Endothelial cell of umbilical vein (primary cell): ENCODE data around the gene PIGZ. TPM values are rescaled to one million over a fixed set of nuclear protein-coding genes. Genes with fewer than 3 reads are reported as not detected.
A peak's percentile ranks its signal among the peaks of the same experiment; 100 is the strongest.

ENCODE experiments used
- BruUV-seq: library from RNA; stranded (reverse); fragments of 400-500 nt; replicated peaks from 2 replicates; lab custom pipeline; 2021; lab: Mats Ljungman, UMichigan
- CTCF ChIA-PET: fragments of 300-600, 350-600 bp; sonication (Branson Sonifier 250); formaldehyde crosslinking; loops from one replicate; lab custom pipeline; 2021; ENCODE audit warnings: antibody characterized with exemption, inconsistent platforms; lab: Charles Lee
- POLR2A ChIA-PET: fragments of 300-600, 350-600 bp; sonication (Branson Sonifier 250); formaldehyde crosslinking; loops from one replicate; lab custom pipeline; 2021; ENCODE audit warnings: antibody characterized with exemption, inconsistent platforms; lab: Charles Lee
- DNase-seq: peaks from one replicate; pipeline ENCODE4 v3.0.0-alpha.2; 2011; ENCODE audit warnings: low read depth, low spot score
- FAIRE-seq: peaks from 2 replicates; lab custom pipeline; 2011; peaks lifted over from hg19 to GRCh38; lab: Jason Lieb, UNC
- H2AFZ ChIP-seq: 2 replicates; pipeline ENCODE4 v1.6.0; 2012; ENCODE audit warnings: low read depth, low read length, control low read depth, inconsistent platforms
- H3K27ac ChIP-seq: 2 replicates; pipeline ENCODE4 v1.5.1; 2011; ENCODE audit warnings: low read depth, mild to moderate bottlenecking, control low read depth, low read length, moderate library complexity; ENCODE audit not compliant: insufficient read depth
- H3K27me3 ChIP-seq, 2 experiments: 2 replicates each; pipeline versions ENCODE4 v1.6.0 to v1.6.1; 2011; ENCODE audit warnings: low read length in 2 of 2, mixed read lengths in 1 of 2; ENCODE audit not compliant: control insufficient read depth in 2 of 2, insufficient read depth in 2 of 2
- H3K36me3 ChIP-seq, 2 experiments: 2 replicates in 1 of 2; 3 replicates in 1 of 2; pipeline ENCODE4 v1.5.1; 2011; ENCODE audit warnings: low read length in 2 of 2, mild to moderate bottlenecking in 1 of 2, moderate library complexity in 1 of 2; ENCODE audit not compliant: control insufficient read depth in 2 of 2, insufficient read depth in 2 of 2; ENCODE audit errors: extremely low read depth in 1 of 2
- H3K4me1 ChIP-seq: 3 replicates; pipeline ENCODE4 v1.5.1; 2011; ENCODE audit warnings: mild to moderate bottlenecking, low read length; ENCODE audit not compliant: control insufficient read depth, insufficient read depth; ENCODE audit errors: extremely low read depth
- H3K4me2 ChIP-seq: 2 replicates; pipeline ENCODE4 v1.6.1; 2011; ENCODE audit warnings: low read length, control low read depth, mixed read lengths; ENCODE audit not compliant: insufficient read depth
- H3K4me3 ChIP-seq, 3 experiments: fragments of 200-600 bp in 1 of 3; sonication (generic), shearing (Covaris generic) in 1 of 3; replicated peaks in 1 of 3; 2 replicates each; pipeline ENCODE4 v1.5.1; 2011 to 2016; ENCODE audit warnings: control low read depth in 3 of 3, low read length in 3 of 3, mild to moderate bottlenecking in 2 of 3, inconsistent platforms in 1 of 3, low read depth in 1 of 3, moderate library complexity in 1 of 3; ENCODE audit not compliant: insufficient read depth in 1 of 3
- H3K79me2 ChIP-seq: 2 replicates; pipeline ENCODE4 v1.6.0; 2012; ENCODE audit warnings: low read length, inconsistent platforms; ENCODE audit not compliant: control insufficient read depth, insufficient read depth
- H3K9ac ChIP-seq: replicated peaks from 2 replicates; pipeline ENCODE3; 2011; ENCODE audit warnings: low read length, control low read depth; ENCODE audit not compliant: insufficient read depth; ENCODE audit errors: extremely low read depth
- H3K9me1 ChIP-seq: replicated peaks from 3 replicates; pipeline ENCODE4 v1.6.0; 2011; ENCODE audit warnings: mild to moderate bottlenecking, low read length; ENCODE audit not compliant: control insufficient read depth, insufficient read depth; ENCODE audit errors: extremely low read depth
- H3K9me3 ChIP-seq: replicated peaks from 2 replicates; pipeline ENCODE4 v1.5.1; 2012; ENCODE audit warnings: low read length, inconsistent platforms; ENCODE audit not compliant: control insufficient read depth, insufficient read depth
- H4K20me1 ChIP-seq: replicated peaks from 2 replicates; pipeline ENCODE3; 2011; ENCODE audit warnings: mild to moderate bottlenecking, low read length; ENCODE audit not compliant: control insufficient read depth, insufficient read depth; ENCODE audit errors: extremely low read depth
- EZH2 ChIP-seq: IDR thresholded peaks from 2 replicates; pipeline ENCODE4 v1.6.1; 2012; ENCODE audit warnings: borderline replicate concordance, low read depth, mild to moderate bottlenecking, moderate library complexity, low read length, inconsistent platforms; ENCODE audit not compliant: severe bottlenecking
- FOS ChIP-seq: IDR thresholded peaks from 2 replicates; pipeline ENCODE4 v1.6.1; 2011; ENCODE audit warnings: mild to moderate bottlenecking, low read length, moderate library complexity, borderline replicate concordance; ENCODE audit not compliant: insufficient read depth
- GATA2 ChIP-seq: IDR thresholded peaks from 2 replicates; pipeline ENCODE4 v1.7.0; 2011; ENCODE audit warnings: low read depth, mild to moderate bottlenecking, moderate library complexity, mixed read lengths, low read length; ENCODE audit not compliant: insufficient read length, insufficient read depth
- JUN ChIP-seq: IDR thresholded peaks from 2 replicates; pipeline ENCODE4 v1.6.1; 2011; ENCODE audit warnings: borderline replicate concordance, low read depth; ENCODE audit not compliant: insufficient read length, insufficient read depth
- MYC ChIP-seq: IDR thresholded peaks from one replicate; pipeline ENCODE4 v1.6.1; 2011; ENCODE audit warnings: mild to moderate bottlenecking, low read depth, low read length
- POLR2A ChIP-seq: IDR thresholded peaks from 2 replicates; pipeline ENCODE4 v1.6.1; 2012; ENCODE audit warnings: low read depth, mild to moderate bottlenecking, control low read depth, low read length
- POLR2AphosphoS5 ChIP-seq: IDR thresholded peaks from 2 replicates; pipeline ENCODE4 v1.6.1; 2012; ENCODE audit warnings: low read depth, mild to moderate bottlenecking, control low read depth, low read length, moderate library complexity; ENCODE audit not compliant: insufficient read depth
- dilution Hi-C: fragments of 300-500 bp; cut with MboI; formaldehyde crosslinking; loops from one replicate; pipeline ENCODE4 v1.15.0; 2019; ENCODE audit warnings: low sequenced_read_pairs; ENCODE audit not compliant: extremely low pct_ligation_motif_present
- intact Hi-C: fragments of 100-400 bp; cut with micrococcal nuclease; formaldehyde crosslinking; loops from one replicate; pipeline ENCODE4 v1.10.0; 2022
- polyA plus RNA-seq, 4 experiments: library from polyadenylated mRNA; depleted of rRNA in 3 of 4; stranded (reverse) in 3 of 4; unstranded in 1 of 4; fragments of >200 nt; gene quantifications; 2 replicates each; pipeline versions ENCODE4 v1.2.1 to v1.2.3, GENCODE V29; 2011 to 2012; ENCODE audit warnings: missing spikeins in 1 of 4
- total RNA-seq: library from RNA; stranded (reverse); gene quantifications from 2 replicates; pipeline ENCODE4 v1.2.3, GENCODE V29; 2021
- TF ChIP-seq, protein P1 (sequence below): IDR thresholded peaks from 2 replicates; pipeline ENCODE4 v1.6.1; 2011; ENCODE audit not compliant: insufficient read depth, insufficient read length
- TF ChIP-seq, protein P2 (sequence below), 2 donors: IDR thresholded peaks; 1 replicate in 1 of 2; 2 replicates in 1 of 2; pipeline ENCODE4 v1.5.1; 2011; ENCODE audit warnings: low read length in 2 of 2, mild to moderate bottlenecking in 2 of 2, moderate library complexity in 2 of 2, control low read depth in 1 of 2, inconsistent platforms in 1 of 2, low read depth in 1 of 2; ENCODE audit not compliant: insufficient read depth in 1 of 2; ENCODE audit errors: extremely low read depth in 1 of 2

Gene PIGZ
- total and polyA plus RNA-seq, 2 donors (not counting 3 experiments of a cell fraction or from before 2014, with no cell fraction given), result 6.0 to 6.5 TPM

DNA sequence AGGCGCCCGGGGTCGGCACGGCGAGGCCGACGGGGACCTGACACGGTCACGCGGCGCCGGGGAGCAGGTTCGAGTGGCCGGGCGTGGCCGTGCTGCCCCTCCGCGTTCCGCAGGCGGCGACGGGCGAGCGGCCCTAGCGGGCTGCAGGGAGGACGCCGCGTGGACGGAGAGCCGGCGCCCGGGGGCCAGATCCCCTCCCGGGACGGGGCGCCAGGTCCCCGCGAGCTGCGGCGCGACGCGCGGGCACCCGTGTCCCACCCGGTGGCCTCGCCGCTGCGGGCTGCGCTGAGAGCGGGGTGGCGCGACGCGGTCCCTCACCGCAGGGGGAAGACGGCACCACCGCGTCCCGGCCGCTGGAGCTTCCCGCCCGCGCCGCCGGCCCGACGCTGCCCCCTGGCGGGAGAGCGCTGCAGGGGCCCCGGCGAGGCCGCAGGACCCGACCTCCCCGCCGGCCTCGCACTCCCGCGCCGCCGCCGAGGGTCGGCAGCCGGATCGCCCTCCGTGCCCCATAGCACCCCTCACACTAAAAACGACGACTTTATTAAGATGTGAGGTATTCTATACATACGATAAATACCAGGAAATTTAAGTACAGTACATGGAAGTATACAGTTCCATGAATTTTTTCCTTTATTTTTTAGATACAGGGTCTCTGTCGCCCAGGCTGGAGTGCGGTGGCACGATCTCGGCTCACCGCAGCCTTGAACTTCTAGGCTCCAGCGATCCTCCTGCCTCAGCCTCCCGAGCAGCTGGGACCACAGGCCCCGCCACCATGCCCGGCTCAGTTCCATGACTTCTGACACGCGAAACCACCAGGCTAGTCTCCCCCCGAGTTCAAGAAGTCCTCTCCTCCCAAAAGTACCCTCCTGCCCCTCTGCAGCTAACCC is 1.3 kb upstream of the PIGZ start:
- peak overlapping the region; percentile 60 to 81 (median 65) for H3K4me3 ChIP-seq
- peak; percentile 57 for DNase-seq
- POLR2A ChIA-PET, result no interaction called here

More for the DNA sequence above, 1.3 kb upstream of the PIGZ start:
- Histone ChIP-seq H3K79me2 (no peaks in the 10 kb centered on the region), H2AFZ (peak overlapping the region; percentile 94), H3K4me1 (peaks cover 3% of the 10 kb centered on the region), H3K9me3 (no peaks in the 10 kb centered on the region), H4K20me1 (no peaks in the 10 kb centered on the region), H3K27ac (no peak overlapping the region), H3K9me1 (no peaks in the 10 kb centered on the region), H3K27me3 (peaks cover 0 to 2% of the 10 kb centered on the region in 2 experiments), H3K36me3 (no peaks in the 10 kb centered on the region), H3K4me2 (peak overlapping the region; percentile 84), H3K9ac (peak overlapping the region; percentile 44)
- peak; percentile 81 for TF ChIP-seq POLR2AphosphoS5
- no peak for TF ChIP-seq MYC
- no peak for TF ChIP-seq FOS
- TF ChIP-seq, protein P1, sequence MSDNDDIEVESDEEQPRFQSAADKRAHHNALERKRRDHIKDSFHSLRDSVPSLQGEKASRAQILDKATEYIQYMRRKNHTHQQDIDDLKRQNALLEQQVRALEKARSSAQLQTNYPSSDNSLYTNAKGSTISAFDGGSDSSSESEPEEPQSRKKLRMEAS, result no peak
- TF ChIP-seq GATA2, result no peak
- no peak for TF ChIP-seq JUN
- TF ChIP-seq, protein P2, sequence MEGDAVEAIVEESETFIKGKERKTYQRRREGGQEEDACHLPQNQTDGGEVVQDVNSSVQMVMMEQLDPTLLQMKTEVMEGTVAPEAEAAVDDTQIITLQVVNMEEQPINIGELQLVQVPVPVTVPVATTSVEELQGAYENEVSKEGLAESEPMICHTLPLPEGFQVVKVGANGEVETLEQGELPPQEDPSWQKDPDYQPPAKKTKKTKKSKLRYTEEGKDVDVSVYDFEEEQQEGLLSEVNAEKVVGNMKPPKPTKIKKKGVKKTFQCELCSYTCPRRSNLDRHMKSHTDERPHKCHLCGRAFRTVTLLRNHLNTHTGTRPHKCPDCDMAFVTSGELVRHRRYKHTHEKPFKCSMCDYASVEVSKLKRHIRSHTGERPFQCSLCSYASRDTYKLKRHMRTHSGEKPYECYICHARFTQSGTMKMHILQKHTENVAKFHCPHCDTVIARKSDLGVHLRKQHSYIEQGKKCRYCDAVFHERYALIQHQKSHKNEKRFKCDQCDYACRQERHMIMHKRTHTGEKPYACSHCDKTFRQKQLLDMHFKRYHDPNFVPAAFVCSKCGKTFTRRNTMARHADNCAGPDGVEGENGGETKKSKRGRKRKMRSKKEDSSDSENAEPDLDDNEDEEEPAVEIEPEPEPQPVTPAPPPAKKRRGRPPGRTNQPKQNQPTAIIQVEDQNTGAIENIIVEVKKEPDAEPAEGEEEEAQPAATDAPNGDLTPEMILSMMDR (IDR thresholded peaks at IDR 0.05; ENCODE audit: extremely low read depth in 1 of 2, insufficient read depth in 1 of 2, low read depth in 1 of 2, low read length in 2 of 2), result peak; percentile 59 to 68
- TF ChIP-seq POLR2A, result peak; percentile 38
- TF ChIP-seq EZH2, result no peak
- peak; percentile 64 for FAIRE-seq
- intact Hi-C loops, result loop anchor here (1.0 to 5.0 kb wide), 4 partner anchors 132 to 448 kb away; no protein-coding TSS in a partner anchor
- no TSS peak for BruUV-seq
- CTCF ChIA-PET, result interaction anchor here (0.5 to 1.6 kb wide), 29 partner anchors 9 to 629 kb away, joined by 3 to 24 read pairs (median 5); partner anchors contain the start of genes NCBP2 and SENP5
- dilution Hi-C loops, result no loop called here
